ENCODE results near the gene HAAO.

Gene HAAO

DNA sequence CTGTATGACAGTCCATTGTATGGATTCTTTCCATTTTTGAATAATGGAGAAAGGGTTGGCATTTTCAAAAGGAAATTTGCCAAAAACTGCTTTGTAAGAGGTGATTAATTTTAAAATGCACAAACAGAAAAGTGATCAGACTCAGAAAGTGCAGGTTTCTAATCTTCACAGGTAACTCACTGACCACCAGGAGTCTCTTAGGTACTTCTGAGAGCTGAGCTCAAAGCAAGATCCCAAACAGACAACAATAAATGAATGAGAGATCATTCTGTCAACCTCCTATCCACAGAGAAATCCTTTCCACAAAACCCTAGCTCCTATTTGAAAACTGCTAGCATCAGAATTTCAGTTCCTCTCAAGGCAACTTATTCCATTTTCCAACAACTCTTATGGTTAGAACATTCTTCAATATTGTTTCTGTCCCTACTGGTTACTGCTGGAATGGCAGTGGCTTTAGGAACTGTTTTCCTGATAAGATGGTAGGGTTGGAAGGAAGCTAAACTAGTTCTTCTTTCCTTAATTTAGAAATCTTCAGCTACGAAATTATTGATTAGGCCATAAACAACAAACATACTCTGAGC, 20.6 kb upstream of the HAAO start:
- DNase-seq, result no peak

DNA sequence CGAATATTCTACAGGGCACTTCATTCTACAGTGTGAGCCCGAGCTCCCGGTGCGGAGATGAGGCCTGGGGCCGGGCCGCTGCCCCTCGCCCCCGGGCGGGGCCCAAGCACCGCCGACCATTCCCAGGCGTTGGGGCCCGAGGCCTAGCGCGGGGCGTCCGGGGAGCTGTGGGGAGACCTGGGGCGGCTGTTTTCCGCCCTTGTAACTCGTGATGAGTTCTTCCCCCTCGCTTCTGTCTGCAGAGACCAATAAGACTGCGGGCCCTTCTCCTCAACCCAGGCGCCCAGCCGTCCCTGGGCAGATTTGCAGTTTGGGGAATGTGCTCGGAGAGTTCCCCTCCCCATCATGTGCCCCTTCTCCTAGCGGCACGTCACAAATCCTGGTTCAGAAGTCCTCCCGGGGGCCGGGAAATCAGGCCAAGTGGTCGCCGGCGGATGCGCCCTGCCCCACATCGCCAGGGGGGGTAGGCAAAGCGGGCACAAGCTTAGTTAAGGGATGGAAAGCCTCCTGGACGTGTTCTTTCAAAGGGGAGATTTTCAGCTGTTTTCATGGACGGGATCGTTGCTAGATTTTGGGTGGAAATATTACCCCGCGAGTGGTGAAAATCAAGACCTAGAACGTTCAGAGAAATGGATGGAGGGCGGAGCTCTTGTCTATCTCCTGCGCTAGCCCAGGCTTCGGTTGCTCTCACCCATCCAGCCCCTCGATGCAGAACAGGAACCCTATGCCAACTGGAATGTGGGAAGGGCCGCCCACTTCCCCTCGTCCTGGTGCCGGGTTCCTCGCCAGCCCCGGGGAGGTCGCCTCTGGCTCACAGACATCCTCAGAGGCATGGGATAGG, 18.8 kb upstream of the HAAO start:
- peak; percentile 21 for DNase-seq

DNA sequence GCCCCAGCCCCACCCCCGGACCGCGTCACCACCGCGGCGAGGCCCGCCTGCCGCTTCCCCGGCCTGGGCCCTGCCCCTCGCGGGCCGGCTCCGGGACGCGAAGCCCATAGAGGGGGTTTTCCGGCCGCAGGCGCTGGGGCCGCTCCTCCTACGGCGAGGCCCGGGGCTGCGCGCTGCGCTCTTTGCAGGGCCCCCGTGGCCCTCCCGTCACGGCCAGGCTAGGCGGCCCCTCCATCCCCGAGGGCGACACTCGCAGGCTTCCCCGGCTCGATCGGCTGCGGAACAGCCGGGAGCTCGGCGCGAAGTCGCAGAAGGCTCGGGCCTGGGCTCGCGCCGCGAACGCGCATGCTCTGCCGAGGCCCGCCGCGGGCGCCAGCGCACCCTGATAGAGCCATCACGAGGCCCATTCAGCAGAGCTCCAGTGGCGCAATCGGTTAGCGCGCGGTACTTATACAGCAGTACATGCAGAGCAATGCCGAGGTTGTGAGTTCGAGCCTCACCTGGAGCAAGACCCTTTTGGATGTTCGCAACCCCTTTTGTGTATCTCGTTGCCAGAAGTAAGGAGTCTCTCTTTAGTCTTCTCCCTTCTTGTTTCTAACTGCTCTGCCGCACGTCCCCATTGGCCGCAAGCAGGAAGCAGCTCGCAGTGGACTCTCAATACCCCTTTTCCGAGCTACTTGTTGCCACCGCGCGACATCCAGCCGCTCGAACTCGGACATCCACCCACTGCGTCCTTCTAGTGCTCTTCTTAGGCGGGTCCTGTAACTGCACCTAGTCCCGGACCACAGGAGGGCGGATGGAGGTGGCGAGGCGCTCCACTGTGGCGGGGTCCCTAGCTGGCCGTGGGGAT, 18.0 kb upstream of the HAAO start:
- DNase-seq, result peak; percentile 89

DNA sequence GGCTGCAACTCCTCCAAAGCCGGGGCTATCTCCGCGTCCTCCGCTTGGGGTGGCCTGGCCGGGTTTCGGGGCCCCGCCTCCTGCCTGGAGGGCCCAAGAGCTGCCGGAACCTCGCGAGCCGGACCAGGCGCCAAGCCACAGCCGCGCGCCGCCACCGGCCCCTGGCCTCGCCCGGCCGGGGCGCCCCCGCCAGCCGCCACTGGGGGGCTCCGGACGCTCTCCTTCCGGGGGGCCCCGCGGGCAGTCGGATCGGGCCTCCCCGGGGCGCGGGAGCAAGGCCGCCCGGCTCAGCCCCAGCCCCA, 17.4 kb upstream of the HAAO start:
- DNase-seq, result no peak

DNA sequence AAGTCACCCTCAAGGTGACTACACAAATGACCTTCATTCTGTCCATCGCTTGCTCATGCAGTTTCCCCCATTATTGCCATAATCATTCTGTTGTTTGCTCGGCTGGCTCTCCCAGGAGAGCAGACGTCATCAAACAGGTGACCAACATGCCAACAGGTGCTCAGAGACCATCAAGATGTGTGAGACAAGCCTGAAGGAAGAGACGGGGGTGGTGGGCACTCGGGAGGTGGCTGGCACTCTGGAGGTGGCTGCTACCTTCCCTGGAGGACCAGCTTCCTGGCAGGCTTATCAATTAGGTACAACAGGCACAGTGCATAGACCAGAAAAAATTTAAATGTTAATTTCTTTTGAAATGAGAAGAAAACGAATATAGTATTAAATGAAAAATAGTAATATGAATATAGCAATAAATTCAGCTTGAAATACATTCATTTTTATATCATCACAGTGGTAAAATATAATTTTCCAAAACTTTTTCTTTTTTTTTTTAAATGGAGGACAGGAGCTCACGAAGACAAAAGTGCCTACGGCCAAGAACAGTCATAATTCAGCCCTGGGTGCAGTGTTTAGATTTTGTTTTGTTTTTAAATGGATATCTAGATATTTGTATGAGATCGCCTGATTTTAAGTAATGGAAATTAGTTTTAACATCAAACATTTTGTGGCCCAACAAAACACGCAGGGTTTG, 16.9 kb upstream of the HAAO start:
- no peak for DNase-seq

DNA sequence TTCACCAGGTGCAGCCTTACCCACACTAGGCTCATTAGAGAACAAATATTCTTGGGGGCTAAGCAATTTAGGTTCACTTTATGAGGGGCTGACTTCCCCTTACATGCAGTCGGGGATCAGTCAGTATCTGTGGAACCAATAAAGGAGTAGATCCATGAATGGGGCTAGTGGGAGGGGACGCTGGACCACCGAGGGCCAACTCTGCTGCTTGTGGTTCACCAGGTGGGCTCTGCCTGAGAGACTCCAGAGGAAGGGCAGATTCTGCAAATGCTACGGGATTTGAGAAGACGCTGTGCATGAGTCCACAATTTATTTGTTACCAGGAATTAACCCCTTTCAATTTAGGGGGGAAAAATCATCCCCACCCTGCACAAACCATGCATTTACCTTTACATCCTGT, 15.9 kb upstream of the HAAO start:
- DNase-seq, result no peak

DNA sequence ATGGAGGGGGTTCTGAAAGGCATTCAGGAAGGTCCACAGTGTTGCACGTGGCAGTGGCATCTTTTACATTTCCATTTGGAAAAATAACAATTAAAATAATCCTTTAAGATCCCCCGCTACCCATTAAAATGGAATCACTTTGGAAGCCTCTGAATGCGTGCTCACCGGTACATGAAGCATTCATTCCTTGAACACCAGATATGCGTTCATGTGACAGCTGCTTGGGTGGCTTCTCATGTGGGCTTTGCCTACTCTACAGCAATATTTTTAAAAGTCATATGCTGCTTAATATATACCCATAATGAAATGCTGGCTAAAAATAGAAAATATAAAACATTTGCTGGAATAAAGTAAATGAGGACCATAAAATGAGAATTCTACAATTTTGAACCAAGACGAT, 14.4 kb upstream of the HAAO start:
- DNase-seq, result no peak

DNA sequence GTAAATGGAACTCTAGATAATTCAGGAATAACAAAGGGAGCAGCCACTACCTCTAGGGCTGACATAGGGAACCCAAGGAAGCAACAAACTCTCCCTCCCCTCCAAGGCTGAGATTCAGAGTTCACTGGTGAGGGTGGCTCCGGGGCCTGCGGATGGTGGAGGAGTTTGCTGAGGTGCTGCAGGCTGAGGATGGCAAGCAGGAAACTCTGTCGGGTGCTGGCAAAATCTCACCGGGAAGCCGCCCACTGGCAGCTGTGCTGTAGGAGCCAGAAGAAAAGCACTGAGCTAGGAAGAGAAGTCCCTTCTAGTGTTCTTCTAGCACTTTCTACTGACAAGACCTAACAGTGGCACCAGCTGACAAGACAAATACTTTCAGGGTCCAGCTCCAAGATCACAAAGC, 12.5 kb upstream of the HAAO start:
- DNase-seq, result no peak

DNA sequence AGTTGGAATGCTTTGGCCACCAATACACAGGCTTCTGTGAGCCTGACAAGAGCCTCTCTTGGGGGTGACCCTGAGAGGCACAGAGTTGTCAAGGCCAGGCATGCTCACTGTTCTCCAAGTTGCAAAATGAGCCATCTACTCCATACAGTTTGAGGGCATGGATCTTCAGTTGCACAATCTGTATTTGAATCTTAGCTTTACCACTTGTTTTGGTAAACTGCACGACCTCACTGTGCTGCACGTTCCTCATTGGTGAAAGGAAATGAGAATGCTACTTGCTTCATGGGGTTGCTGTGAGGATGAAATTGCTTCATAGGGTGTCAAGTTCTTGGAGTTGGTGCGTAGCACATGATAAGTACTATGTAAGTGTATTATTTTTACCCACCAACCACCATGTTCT, 12.0 kb upstream of the HAAO start:
- no peak for DNase-seq

DNA sequence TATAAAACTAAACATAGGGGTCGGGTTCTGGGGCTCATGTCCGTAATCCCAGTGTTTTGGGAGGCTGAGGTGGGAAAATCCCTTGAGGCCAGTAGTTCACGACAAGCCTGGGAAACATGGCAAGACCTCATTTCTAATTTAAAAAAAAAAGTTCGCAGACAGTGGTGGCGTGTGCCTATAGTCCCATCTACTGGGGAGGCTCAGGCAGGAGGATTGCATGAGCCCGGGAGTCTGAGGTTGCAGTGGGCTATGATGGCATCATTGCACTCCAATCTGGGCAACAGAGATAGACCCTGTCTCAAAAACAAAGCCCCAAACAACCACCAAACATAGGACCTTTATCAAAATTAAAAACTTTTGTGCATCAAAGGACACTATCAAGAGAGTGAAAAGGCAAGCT, 9.8 kb upstream of the HAAO start:
- no peak for DNase-seq

DNA sequence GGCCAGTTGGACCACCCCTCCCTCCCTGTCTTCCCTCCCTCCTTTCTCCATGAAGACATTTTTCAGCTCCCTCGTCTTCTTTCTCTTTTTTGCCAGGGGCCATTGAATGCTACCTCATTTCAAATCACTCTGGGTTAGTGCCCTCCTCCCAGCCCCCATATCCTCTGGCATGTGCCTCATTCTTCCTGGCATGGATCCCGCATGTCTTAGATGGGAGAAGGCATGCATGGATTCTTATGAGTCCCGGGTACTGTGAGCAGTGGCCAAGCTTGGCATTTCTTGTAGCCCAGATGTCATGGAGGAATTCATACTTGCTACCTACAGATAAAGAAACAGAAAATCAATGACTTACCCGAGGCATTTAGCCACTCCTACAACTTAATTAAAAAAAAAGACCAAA, 9.0 kb upstream of the HAAO start:
- DNase-seq, result no peak

DNA sequence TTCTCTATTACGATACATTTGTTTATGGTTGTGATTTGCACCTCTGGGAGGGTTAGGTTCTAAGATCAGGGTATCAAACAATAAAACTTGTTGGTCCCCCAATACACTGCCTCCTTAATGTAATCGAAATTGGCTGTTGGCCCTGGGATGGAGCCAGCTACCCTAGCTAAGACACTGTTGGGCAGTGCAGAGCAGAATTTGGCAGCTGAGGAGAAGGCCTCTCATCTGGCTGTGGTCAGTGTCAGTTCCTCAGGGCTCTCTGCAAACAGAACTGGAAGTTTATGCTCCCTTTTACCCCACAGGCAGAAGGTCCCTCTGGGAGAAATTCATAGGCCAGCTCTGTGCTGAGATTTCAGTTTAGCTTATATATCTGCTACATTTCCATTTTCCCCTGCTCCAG, 8.6 kb upstream of the HAAO start:
- DNase-seq, result no peak

DNA sequence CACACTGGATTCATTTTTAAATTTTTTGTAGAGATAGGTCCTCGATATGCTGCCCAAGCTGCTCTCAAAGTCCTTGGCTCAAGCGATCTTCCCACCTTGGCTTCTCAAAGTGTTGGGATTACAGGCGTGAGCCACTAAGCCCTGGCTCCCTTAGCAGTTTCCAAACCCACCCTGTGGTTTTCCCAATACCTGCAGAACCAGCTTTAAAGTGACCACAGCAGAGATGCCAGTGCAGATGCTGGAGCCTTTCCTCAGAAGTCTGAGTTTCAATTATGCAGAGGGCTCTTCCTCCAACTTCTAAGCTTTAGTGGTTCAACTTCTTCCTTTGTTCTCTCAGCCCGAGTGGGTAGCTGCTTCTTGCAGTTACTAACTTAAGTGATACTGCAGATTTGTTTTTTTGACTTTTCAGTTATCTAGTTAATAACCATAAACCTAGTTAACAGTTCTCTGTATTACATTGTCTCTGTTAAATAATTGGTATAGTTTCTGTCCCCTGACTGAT, 8.1 kb upstream of the HAAO start:
- no peak for DNase-seq

DNA sequence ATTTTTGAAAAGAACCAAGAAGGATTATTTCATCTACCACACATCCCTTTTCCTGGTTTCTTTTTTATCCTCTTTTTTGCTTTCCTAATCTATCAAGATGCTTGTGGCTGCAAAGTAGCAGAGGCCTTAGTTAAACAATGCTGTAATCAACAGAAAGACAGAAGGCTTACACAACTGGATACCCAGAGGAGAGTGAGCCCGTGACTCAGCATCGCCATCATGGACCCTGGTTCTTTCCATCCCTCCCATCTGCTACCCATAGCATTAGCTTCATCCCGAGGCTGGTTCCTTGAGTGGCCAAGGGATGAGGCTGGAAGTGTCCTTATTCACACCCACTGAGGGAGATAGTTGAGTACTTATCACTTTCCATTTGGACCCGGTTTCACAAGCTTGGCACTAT, 7.5 kb upstream of the HAAO start:
- DNase-seq, result no peak

DNA sequence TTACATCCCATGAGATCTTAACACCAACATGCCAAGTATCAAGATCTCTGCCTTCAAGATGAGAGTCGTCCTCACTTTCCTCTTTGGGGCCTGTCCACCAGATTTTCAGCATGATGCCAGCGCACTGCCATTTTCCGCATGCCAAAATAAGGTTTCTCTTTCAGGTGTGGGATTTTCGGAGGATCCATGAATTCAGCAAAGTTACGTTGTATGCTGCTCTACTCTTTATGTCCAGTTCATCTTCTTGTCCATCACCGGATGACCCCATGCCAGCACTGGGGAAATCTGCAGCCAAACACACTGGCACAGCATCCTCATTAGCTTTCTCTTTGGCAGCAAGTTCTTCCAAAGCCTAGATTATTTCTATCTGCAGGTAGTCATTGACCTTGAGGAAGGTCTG, 4.9 kb upstream of the HAAO start:
- DNase-seq, result no peak

DNA sequence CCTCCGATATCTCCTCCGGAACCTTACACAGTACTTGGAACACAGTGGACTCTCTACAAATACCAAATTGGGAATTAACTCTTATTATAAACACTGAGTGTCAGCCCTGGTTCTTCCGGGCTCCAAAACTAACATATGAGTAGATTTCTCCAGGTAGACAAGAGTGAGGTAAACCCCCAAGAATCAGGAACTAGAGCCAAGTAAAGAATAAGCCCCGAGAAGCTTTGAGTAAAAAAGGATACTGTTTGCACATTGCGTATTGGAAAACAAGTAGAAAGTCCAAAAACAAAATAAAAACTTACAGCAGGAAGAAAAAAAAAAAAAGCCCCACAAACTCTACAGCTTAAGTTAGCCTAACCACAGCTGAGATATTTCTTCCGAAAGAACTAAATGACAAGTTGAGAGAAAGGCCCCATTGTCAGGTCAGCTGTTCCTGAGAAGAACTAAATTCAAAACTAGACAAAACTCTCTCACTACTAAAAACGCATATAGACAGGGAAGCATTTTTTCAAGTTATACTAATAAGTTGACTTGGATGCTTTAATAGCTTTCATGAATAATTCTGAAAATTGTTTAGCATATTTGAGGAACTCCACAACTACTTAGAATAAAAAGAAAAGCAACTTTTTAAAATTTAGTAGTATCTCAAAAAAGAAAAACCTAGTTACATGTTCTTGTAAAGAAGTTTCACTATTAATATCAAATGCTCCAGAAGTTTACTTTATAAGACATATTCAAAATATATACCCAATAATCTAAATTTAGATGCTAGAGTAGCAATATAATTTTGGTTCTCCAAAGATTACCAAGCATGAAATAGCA, 4.3 kb upstream of the HAAO start:
- no peak for DNase-seq

DNA sequence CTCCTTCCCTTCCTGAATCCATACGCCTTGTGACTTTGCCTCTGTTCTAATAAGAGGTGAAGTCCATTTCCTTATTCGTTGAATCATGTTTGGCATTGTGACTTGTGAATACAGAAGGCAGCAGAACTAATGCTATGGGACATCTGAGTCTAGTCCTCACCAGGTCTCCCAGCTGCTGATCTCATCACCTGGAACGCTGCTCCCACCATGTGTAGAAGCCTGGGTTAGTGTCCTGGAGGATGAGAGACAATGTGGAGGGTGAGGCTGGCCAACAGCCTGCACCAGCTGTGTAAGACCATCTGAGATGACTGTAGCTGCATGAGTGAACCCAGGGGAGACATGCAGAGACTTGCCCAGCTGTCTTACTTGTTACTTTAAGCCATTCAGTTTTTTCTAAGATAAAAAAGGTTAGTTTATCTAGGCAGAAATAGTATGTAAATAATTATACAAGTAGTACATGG, 3.5 kb upstream of the HAAO start:
- DNase-seq, result no peak

DNA sequence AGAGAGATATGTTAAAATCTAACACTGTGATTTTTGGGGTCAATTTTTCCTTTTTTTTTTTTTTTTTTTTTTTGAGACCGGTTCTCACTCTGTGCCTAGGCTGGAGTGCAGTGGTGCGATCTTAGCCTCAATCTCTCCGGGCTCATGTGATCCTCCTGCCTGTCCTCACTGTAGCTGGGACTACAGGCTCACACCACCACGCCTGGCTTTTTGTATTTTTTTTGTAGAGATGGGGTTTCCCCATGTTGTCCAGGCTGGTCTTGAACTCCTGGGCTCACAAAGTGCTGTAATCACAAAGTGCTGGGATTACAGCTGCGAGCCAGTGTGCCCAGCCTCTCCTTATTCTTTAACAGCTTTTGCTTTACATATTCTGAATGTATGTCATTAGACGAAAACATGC, 2.9 kb upstream of the HAAO start:
- DNase-seq, result no peak

DNA sequence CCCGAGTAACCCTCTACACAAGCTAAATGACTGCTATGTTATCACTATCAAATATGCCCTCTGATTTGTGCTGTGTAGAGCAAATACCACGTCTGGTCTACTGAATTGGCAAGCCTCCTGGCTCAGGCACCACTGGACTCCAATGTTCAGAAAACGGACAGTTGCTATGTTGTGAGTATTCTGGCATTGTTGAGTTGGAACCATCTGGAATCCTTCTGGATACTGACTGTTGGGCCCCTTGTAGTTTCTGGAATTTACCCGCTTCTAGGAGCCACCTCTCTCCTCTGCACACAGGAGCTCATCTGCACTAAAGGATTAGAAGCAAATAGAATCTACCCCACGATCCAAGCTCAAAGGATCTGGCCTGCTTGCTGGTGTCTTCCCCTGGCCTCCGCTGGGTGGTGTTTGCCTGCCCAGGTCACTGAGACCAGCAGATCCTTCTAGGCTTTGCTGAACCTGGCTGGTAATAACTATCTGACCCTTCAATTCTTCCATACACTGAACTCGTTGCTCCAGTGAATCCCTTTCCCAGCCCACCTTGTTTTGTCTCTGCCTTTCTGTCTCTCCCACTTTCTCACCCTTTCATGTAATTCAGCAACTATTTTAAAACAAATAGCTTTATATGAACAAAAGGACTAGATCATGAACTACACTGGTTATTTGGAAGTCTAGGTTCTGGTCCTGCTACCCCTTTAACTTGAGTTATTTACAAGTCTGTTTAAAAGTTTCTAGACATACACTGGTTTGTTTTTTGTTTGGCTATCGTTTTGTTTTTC, 2.1 kb upstream of the HAAO start:
- DNase-seq, result no peak

DNA sequence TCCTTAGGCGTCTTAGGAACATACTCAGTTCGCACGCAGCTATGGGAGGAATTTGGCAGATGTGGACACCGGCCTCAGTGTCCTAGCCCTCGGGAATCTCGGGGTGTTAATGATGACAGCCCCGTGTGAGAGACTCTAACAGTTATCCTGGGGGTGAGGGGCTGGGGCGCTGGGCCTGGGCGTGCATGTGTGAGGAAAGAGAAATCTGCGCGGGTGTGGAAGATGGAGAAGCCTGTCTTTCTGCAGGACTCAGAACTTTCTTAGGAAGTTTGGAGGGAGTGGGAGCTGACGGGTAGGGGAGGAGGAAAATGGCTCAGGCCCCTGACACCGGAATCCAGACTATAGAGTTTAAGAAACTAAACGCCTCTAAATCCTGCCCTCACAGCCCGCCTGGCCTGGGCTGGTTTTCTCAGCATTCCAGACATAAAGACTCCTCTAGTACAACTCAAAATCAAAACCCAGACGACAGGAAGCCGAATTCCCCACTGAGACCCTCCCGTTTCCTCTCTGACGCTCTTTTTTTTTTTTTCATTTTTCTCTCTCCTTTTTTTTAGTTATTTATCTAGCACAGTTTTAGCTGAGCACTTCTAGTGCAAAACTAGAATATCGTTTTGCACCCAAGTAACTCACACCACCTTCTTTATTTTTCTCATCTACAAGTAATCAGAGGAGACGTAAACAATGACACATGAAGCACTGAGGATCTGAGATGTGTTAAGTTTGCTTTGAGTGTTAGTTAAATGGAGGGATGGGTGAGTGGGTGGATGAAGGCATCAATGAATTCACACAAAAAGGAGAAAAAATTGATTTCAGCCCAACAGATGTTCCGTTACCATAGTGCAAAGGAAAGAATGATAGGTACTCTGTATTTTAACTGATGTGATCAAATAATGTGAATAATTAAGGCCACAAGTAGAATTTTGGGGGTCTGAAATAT, 1.2 kb upstream of the HAAO start:
- DNase-seq, result no peak
